ENCODE data around the gene MOB2. TPM values are rescaled to one million over a fixed set of nuclear protein-coding genes. Genes with fewer than 3 reads are reported as not detected.

Gene MOB2
- total RNA-seq, 2 donors from 2014 or later: 11.4 to 31.3 TPM

GRCh38 chr11:1468473-1469066 is 18.0 kb downstream of the MOB2 start:
- no peak for TF ChIP-seq POLR2A (IDR thresholded peaks at IDR 0.05)
- no peak for TF ChIP-seq CTCF (IDR thresholded peaks at IDR 0.05)
- ATAC-seq (no peak), DNase-seq (no peak)
- WGBS, 2 donors: 85 to 97% methylated on average over 13 to 19 of the region's 19 CpGs
- H3K4me1 ChIP-seq: no peaks in the 10 kb centered on the region
- H3K27me3 ChIP-seq: no peaks in the 10 kb centered on the region
- intact Hi-C loops (cut with DNase I): no loop called here
- H3K27ac ChIP-seq: no peak overlapping the region
- peaks cover 0 to 2% of the 10 kb centered on the region in 2 donors for H3K36me3 ChIP-seq (replicated peaks in 1 of 2; ENCODE audit: insufficient read depth in 1 of 2, low read depth in 2 of 2)
- no peak overlapping the region for H3K4me3 ChIP-seq
- no peaks in the 10 kb centered on the region for H3K9me3 ChIP-seq

GRCh38 chr11:1468002-1468401 is 18.6 kb downstream of the MOB2 start:
- no peak for TF ChIP-seq POLR2A (IDR thresholded peaks at IDR 0.05)
- no peak for TF ChIP-seq CTCF (IDR thresholded peaks at IDR 0.05)
- no peaks in the 10 kb centered on the region for H3K9me3 ChIP-seq
- no peaks in the 10 kb centered on the region for H3K36me3 ChIP-seq (replicated peaks in 1 of 2; ENCODE audit: insufficient read depth in 1 of 2, low read depth in 2 of 2)
- intact Hi-C loops (cut with DNase I): no loop called here
- H3K4me3 ChIP-seq: no peak overlapping the region
- DNase-seq (no peak), ATAC-seq (no peak)
- 62 to 82% methylated on average over 8 to 18 of the region's 18 CpGs for WGBS, 2 donors
- H3K27ac ChIP-seq: no peak overlapping the region
- no peaks in the 10 kb centered on the region for H3K27me3 ChIP-seq
- no peaks in the 10 kb centered on the region for H3K4me1 ChIP-seq

- WGBS, 2 donors: 67 to 72% methylated on average over 9 of the region's 9 CpGs
- DNase-seq: no peak
- intact Hi-C loops (cut with DNase I): no loop called here
Measured at GRCh38 chr11:1467270-1467669, 19.3 kb downstream of the MOB2 start.

GRCh38 chr11:1466784-1467183 is 19.8 kb downstream of the MOB2 start:
- ATAC-seq (no peak), DNase-seq (no peak)
- Histone ChIP-seq H3K36me3 (replicated peaks in 1 of 2; ENCODE audit: insufficient read depth in 1 of 2, low read depth in 2 of 2) (no peaks in the 10 kb centered on the region), H3K4me1 (no peaks in the 10 kb centered on the region), H3K4me3 (no peak overlapping the region), H3K27me3 (no peaks in the 10 kb centered on the region), H3K27ac (no peak overlapping the region), H3K9me3 (no peaks in the 10 kb centered on the region)
- no peak for TF ChIP-seq CTCF (IDR thresholded peaks at IDR 0.05)
- 63 to 71% methylated on average over 16 of the region's 16 CpGs for WGBS, 2 donors
- intact Hi-C loops (cut with DNase I): no loop called here

More at GRCh38 chr11:1467270-1467669, 19.3 kb downstream of the MOB2 start:
- Histone ChIP-seq H3K27ac (no peak overlapping the region), H3K9me3 (no peaks in the 10 kb centered on the region), H3K4me3 (no peak overlapping the region), H3K27me3 (no peaks in the 10 kb centered on the region), H3K4me1 (no peaks in the 10 kb centered on the region), H3K36me3 (replicated peaks in 1 of 2; ENCODE audit: insufficient read depth in 1 of 2, low read depth in 2 of 2) (no peaks in the 10 kb centered on the region)
- ATAC-seq: no peak
- TF ChIP-seq CTCF (IDR thresholded peaks at IDR 0.05): no peak
- TF ChIP-seq POLR2A (IDR thresholded peaks at IDR 0.05): no peak

- no peak for TF ChIP-seq POLR2A (IDR thresholded peaks at IDR 0.05)
- TF ChIP-seq CTCF (IDR thresholded peaks at IDR 0.05): no peak
- H3K27ac ChIP-seq: no peak overlapping the region
- intact Hi-C loops (cut with DNase I): no loop called here
- no peak for DNase-seq
- H3K4me1 ChIP-seq: peaks cover 5% of the 10 kb centered on the region
- H3K9me3 ChIP-seq: no peaks in the 10 kb centered on the region
- no peaks in the 10 kb centered on the region for H3K36me3 ChIP-seq (replicated peaks in 1 of 2; ENCODE audit: insufficient read depth in 1 of 2, low read depth in 2 of 2)
- H3K4me3 ChIP-seq: no peak overlapping the region
- ATAC-seq: no peak
- 92% methylated on average over 15 of the region's 16 CpGs; no CpG with 5 or more reads in 1 of the 2 donors for WGBS, 2 donors
- no peaks in the 10 kb centered on the region for H3K27me3 ChIP-seq
Measured at GRCh38 chr11:1463056-1463455, 23.5 kb downstream of the MOB2 start.

All from body of pancreas (tissue), 4 donors.